CD1c-positive myeloid dendritic cell (primary cell): Measurements from ENCODE around the gene UNC119B.
A peak's percentile ranks its signal among the peaks of the same experiment; 100 is the strongest.

Experiments
- DNase-seq: peaks from one replicate; pipeline ENCODE4 v3.0.0-alpha.2; 2016; ENCODE audit errors: extremely low spot score

Gene UNC119B

GRCh38 chr12:120739031-120739762 lies 28.9 kb downstream of the UNC119B start:
- DNase-seq: no peak

GRCh38 chr12:120739821-120740613 lies 29.8 kb downstream of the UNC119B start:
- no peak for DNase-seq

DNA sequence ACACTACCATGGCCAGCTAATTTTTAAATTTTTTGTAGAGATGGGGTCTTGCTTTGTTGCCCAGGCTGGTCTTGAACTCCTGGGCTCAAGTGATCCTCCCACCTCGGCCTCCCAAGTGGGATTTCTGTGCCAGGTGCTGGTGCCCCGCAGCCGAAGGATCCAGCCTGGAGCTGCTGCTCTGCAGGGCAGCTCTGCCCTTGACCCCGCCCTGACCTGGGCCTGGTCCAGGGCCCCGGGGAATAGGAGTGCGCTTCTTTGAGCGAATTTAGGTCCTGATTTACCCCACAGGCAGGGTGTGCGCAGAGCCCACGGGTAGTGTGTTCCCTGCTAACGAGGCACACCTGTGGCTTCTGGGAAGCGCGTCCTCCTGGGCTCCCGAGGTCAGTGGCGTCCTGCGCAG lies 30.6 kb downstream of the UNC119B start:
- no peak for DNase-seq

- DNase-seq: no peak
Observed at GRCh38 chr12:120741476-120742421, 31.5 kb downstream of the UNC119B start.

- no peak for DNase-seq
Observed at GRCh38 chr12:120744922-120745493, 34.8 kb downstream of the UNC119B start.

GRCh38 chr12:120748242-120748641 lies 38.0 kb downstream of the UNC119B start:
- no peak for DNase-seq

DNA sequence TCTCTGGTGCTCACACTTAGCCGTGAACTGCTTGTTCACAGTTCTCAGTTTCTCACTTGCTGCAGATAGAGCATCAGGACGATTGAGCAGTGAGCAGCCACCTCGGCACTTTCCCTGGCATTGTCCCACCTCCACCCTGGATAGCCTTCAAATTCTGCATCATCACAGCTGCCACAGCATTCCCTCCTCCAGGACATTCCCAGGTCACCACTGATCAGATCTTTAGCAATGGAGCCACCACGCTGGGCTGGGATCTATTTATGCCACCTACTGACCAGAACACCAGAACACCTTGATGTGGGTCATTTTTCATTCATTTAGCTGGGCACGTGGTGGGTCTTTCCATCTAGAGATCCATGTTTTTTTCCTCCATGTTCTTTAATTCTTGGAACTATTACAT lies 39.0 kb downstream of the UNC119B start:
- no peak for DNase-seq

DNA sequence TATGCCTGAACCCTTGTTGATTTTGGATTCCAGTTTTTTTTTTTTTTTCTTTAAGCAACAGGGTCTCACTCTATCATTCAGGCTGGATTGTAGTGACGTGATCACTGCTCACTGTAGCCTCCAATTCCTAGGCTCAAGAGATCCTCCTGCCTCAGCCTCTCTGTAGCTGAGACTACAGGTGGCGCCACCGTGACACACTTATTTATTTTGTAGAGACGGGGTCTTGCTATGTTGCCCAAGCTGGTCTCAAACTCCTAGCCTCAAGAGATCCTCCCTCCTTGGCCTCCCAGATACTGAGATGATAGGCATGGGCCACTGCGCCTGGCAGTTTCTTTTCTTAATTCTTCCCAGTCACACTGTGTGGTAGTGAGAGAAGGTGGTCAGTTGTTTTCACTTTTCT lies 40.5 kb downstream of the UNC119B start:
- DNase-seq: no peak

DNA sequence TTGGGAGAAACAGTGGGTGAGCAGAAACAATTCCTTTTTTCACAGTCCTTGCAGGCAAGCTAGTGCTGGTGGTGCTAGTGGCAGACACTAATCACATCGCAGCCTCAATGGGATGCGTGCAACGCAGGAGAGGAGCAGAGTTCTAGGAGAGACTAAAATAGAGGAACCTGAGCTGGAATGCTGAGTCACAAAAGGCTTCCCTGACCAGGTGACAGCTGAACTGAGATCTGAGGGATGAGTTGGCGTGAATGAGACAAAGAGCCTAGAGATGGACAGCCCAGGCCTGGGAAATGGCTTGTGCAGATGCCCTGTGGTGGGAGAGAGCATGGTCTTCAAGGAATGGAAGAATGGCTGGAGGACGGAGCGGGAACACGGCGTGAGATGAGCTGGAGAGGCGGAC lies 41.1 kb downstream of the UNC119B start:
- DNase-seq: peak; percentile 4

DNA sequence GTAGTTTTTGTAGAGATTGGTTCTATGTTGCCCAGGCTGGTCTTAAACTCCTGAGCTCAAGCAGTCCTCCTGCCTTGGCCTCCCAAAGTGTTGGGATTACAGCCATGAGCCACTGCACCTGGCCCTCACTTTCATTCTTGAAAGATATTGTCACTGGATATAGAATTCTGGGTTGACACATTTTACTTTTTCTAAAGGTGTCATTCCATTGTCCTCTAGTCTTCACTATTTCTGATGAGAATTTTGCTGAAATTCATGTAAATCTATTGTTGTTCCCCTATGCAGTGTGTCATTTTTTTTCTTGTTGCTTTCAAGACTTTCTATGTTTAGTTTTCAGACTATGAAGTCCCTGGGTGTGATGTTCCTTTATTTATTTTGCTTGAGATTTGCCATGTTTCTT lies 44.5 kb downstream of the UNC119B start:
- DNase-seq: no peak

- no peak for DNase-seq
Observed at GRCh38 chr12:120755269-120755668, 45.0 kb downstream of the UNC119B start.

- DNase-seq: no peak
Observed at GRCh38 chr12:120757226-120757742, 47.0 kb downstream of the UNC119B start.

DNA sequence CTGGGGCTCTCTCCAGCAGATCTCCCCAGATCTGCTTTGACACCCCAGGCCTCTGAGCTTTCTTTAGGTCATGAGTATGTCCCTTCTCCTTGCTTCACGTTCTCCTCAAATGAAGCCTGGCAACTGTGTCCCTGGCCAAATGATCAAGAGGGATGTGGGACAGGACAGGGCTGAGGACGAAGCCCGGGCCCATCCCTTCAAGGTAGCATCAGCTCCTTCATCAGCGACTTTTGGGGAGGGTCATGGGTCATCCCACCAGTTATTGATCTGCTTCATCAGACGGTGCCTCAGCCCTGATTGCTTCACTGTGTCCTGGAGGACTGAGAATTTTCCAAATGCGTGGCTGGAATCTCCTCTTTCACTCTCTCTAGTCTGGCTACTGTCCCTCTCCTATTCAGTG lies 47.7 kb downstream of the UNC119B start:
- no peak for DNase-seq

- no peak for DNase-seq
Observed at GRCh38 chr12:120758798-120759590, 48.7 kb downstream of the UNC119B start.

GRCh38 chr12:120759591-120760348 lies 49.5 kb downstream of the UNC119B start:
- DNase-seq: no peak

DNA sequence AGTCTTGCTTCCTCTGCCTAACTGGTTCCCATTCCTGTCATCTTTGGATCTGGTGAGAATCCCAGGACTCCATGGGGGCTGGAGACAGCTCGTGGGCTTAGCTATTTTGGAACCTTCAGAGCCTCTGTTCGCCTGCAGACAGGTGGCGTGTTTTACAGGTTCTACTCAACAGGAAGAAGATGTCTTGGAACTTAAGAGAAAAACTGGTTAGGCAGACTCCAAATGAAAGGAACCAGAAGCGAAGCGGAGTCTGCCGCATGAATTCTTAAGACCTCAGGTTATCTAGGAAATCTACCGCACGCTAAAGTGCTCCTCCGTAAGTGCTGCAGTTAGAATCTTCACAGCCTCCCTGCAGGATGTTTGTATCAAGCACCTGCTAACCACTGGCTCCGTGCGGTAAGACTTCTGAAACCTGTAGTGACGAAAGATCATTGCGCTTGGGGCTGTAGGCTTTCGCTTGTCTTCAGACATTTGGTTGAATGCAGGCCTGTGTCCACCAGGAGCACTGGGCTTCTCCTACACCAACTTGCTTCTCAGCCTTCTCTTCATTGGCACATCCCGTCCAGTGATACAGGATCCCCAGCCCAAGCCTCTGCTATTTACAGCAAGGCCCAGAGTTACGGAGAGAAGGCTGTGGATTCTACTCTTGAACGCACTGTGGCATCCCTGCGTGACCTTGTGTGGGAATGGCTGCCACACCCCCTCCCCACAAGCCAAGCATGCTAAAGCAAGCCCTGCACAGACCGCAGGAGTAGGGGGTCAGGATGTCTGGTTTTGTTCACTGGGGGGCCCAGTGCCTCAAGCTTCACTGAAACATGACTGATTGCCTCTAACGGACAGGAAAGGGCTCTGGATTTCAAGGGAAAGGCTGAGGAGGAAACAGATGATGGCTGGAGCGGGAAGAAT lies 50.3 kb downstream of the UNC119B start:
- DNase-seq: no peak

GRCh38 chr12:120761519-120761934 lies 51.3 kb downstream of the UNC119B start:
- DNase-seq: no peak

DNA sequence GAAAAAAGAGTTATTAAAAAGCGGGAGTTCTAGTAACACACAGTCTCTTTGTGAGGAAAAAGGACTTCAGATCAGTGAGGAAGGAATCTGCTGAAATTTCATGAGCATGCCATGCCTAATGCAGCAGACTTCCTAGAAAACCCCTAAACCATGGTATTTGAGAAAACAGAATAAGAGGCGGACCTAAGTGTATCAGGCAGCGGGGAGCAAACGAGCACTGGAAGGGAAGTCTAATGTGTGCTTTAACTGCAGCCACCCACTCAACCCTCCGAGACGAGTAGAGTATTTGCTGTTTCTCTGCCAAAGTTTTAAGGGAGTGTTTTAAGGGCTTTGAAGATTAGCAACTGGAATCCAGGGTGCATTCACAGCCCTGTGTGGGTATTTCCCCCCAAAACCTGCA lies 51.8 kb downstream of the UNC119B start:
- DNase-seq: no peak

DNA sequence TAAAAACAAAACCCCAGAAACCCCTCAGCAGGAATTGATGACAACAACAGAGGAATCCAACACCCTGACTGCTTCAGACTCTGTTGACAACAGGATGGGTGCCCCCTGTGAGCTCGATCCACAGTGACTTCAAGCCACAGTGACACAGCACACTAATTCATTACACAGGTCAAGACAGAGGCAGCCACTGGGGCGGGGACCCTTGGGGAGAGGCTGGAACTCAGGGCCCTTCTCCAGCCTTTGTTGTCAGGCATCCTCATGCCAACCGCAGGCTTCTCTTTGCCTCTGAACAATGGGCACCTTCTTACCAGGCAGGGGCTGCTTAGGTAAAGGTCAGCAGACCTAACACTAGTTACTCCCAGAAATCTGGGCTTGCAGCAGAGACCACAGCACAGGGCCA lies 53.0 kb downstream of the UNC119B start:
- no peak for DNase-seq
